HG03342 (cell line): ENCODE data around the gene RGCC.
"Not testable (repeated sequence)": the region's sequence is repeated elsewhere in the genome, so short reads cannot be mapped to it uniquely, and the experiment has no call there.

Experiments used
- ATAC-seq: cut with Tn5 transposase; IDR thresholded peaks from one replicate; pipeline ENCODE4 v1.9.1; 2021; ENCODE audit warnings: mild to moderate bottlenecking, moderate library complexity; ENCODE audit not compliant: unreplicated experiment

RGCC gene

DNA sequence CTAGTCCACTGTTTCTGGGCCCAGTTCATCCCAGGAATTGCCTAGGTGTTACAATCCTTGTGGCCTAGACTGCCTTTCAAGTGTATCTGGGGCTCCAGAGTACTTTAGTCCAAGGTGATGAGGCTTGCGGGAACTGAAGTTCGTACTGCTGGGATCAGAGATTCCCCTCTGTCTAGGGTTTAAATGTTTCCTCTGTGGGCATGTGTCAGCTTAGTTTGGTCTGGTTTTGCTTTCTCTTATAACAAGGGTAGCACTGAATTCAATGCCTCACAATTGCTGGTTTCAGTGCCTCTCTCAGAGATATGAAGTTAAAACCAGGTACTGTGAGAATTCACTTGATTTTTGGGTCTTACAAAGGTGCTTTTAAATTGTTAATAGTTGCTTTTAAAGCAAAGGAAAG lies 30.8 kb downstream of the RGCC start:
- ATAC-seq = peak; percentile 61

GRCh38 chr13:41490371-41491015 lies 33.1 kb downstream of the RGCC start:
- no peak for ATAC-seq

DNA sequence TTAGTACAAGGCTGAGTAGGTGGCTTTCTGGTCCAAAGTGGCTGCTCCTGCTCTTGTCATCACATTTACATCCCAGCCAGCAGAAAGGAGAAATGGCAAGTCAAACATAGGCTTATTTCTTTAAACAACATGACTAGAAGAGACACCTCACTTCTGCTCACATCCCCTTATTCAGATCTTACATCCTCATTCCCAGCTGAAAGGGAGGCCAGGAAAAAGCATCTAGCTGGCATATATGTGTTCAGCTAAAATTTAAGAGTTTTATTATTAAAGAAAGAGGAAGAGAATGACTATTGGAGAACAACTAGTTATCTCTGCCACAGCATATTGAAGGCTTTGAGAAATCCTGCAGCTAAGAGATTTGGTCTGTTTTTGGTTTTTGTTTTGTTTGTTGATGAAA lies 34.1 kb downstream of the RGCC start:
- no peak for ATAC-seq

DNA sequence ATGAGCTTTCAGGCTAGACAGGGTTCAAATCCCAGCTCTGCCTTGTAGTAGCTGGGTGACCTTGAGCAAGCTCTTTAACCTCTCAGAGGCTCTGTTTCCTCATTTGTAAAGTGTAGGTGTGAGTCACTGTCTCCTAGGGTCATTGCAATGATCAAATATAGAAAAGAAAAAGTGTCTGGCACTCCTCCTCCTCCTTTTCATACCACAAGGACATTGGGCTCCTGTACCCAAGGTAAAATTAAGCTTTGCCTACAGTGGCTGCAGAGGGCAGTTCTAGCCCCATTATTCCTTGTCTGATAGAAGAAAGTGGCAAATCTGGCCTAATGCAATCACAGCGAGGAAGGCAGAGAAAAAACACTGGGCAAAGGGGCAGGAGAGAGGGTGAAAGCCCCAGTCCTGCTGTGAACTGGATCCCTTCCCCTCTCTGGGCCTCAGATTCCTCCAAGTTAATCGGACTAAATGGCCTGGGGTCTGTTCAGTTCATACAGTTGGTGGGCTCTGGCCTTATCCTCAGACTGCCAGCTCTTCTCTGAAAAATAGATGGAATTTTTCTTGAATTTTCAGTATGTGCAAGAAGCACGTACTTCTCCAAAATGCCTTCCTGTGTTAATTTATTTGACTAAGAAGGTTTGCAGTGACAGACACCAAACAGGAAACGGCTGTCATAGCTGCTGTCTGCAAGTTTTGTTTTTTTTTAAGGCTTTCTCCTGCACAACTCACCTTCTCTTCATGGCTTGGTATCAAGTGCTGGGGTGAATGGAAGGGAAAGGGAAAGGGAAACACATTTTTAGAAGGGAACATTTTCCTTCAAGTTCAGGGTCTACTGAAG lies 35.3 kb downstream of the RGCC start:
- peak; percentile 46 for ATAC-seq

GRCh38 chr13:41494202-41494601 lies 36.9 kb downstream of the RGCC start:
- ATAC-seq = no peak

DNA sequence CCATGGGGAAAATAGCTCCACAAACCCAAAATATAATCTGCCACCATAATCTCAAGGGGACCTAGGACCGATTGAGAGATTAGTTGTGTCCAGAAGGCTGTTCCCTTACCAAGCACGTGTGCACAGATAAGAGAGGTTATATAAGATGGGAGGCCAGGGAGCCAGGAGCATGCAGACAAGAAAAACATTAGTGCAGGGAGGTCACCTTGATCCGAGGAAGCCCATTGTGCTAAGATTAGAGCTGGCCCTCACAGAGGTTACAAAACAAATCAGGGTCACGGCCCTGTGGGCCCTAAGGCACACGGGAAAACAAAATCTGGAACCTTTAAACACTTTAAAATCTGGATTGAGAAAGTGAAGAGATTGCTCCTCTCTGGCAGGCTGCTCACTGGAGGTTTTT lies 37.7 kb downstream of the RGCC start:
- ATAC-seq = no peak

DNA sequence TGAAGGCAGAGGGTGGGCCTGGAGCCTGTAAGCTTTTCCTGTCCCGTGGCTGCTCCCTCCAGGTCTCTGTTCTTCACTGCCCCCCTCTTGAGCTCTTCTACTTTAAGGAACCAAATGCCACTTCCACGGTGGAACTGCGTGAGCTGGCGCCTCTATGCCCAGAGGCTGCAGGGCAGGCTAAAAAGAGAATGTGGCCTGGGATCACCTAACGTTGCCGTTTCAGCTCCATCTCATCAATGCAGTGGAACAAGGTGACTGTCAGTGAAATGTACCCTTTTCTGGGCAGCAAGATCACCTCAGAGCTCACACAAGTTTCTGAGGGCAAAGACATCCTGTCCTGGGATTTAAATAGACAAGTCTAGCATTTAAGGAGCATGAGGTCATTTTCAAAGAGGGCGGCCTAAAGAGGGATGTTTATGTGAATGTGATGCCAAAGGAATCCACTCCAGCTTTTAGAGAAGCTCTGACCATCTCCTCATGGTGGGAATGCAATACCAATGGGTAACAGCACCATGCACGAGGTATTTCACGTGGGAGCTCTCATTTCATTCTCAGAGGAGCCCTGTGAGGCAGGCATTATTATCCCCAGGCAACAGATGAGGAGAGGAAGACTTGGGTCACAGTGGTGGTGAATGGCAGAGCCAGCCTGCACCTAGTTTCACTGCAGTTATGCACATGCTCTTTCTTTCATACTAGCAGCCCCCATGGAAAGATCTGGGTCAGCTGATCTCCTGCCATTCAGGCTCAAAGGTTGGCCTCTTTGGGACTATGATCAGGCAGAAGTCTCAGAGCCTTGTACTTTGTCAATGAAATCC lies 39.3 kb downstream of the RGCC start:
- no peak for ATAC-seq

- ATAC-seq = no peak
Measured at GRCh38 chr13:41497436-41497835, 40.1 kb downstream of the RGCC start.

GRCh38 chr13:41499452-41499851 lies 42.1 kb downstream of the RGCC start:
- no peak for ATAC-seq

DNA sequence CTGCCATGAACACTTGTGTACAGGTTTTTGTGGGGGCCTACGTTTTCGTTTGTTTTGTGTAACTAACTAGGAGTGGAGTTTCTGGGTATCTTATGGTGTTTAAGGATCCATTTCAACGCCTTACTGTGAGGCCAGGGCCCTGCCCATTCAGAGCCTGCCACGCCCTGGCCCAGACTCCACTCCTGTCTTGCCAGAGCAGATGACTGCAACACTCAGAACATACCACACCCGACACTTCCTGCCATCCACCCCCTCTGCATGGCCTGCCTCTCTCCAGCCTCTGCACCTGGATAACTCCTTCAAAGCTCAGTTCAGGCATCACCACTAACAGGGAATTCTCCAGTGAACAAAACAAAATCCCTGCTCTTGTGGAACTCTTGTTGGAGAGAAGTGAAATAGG lies 43.2 kb downstream of the RGCC start:
- peak; percentile 47 for ATAC-seq

GRCh38 chr13:41501281-41501680 lies 43.9 kb downstream of the RGCC start:
- ATAC-seq = no peak

- ATAC-seq = no peak
Measured at GRCh38 chr13:41502031-41502430, 44.7 kb downstream of the RGCC start.

DNA sequence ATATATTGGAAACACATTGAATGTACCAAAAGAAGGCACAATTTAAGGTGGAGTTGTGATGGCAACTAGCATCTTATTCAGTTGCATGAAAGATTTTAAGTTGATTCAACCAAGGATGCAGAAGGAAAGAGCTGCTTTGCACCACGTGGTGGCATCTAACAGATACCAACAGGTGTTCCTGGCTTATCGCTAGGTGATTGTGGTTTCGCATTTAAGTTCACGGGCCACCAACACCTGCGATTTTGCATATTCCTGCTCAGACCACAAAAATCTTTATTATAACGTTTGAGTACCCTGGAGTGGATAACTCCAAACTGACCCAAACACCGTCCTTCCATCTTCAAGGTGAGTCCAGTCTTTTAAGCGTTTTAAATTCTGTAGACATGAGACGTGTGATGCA lies 45.3 kb downstream of the RGCC start:
- peak; percentile 70 for ATAC-seq

GRCh38 chr13:41503356-41503755 lies 46.0 kb downstream of the RGCC start:
- no peak for ATAC-seq

DNA sequence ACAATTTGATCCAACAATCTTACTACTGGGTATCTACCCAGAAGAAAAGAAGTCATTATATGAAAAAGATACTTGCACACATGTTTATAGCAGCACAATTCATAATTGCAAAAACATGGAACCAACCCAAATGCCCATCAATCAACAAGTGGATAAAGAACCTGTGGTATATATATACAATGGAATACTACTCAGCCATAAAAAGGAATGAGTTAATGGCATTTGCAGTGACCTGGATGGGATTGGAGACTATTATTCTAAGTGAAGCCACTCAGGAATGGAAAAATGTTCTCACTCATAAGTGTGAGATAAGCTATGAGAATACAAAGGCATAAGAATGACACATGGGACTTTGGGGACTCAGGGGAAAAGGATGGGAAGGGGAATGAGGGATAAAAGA lies 47.3 kb downstream of the RGCC start:
- not testable (repeated sequence) for ATAC-seq

GRCh38 chr13:41505209-41505835 lies 48.0 kb downstream of the RGCC start:
- ATAC-seq = no peak

- ATAC-seq = no peak
Measured at GRCh38 chr13:41506312-41506711, 49.0 kb downstream of the RGCC start.

GRCh38 chr13:41509971-41510370 lies 52.6 kb downstream of the RGCC start:
- no peak for ATAC-seq

- no peak for ATAC-seq
Measured at GRCh38 chr13:41511827-41512226, 54.5 kb downstream of the RGCC start.

- no peak for ATAC-seq
Measured at GRCh38 chr13:41512441-41512840, 55.1 kb downstream of the RGCC start.

GRCh38 chr13:41513600-41513999 lies 56.2 kb downstream of the RGCC start:
- ATAC-seq = no peak
